H1 (cell line): ENCODE measurements around the gene SF3B1. TPM values are rescaled to one million over a fixed set of nuclear protein-coding genes. Genes with fewer than 3 reads are reported as not detected.

Experiments
- NANOG ChIP-seq: IDR thresholded peaks from 2 replicates; pipeline ENCODE4 v1.6.1; 2011; ENCODE audit warnings: low read length, low read depth, mild to moderate bottlenecking, inconsistent platforms; ENCODE audit not compliant: insufficient read depth, poor library complexity, severe bottlenecking
- RAD21 ChIP-seq, 2 experiments: IDR thresholded peaks in 1 of 2; conservative IDR thresholded peaks in 1 of 2; 2 replicates each; pipeline ENCODE4 v1.6.1; 2011; ENCODE audit warnings: low read depth in 2 of 2, low read length in 2 of 2, improper control_type of control experiment in 1 of 2, inconsistent platforms in 1 of 2, mild to moderate bottlenecking in 1 of 2, moderate library complexity in 1 of 2
- polyA plus RNA-seq, 7 experiments: library from polyadenylated mRNA; depleted of rRNA in 3 of 7; stranded (reverse) in 5 of 7; unstranded in 2 of 7; fragments of >200 nt in 5 of 7; fragments of 200-250 nt in 2 of 7; gene quantifications; 1 replicate in 5 of 7; 2 replicates in 1 of 7; 4 replicates in 1 of 7; pipeline versions ENCODE4 v1.2.1 to v1.2.3, GENCODE V29; 2011 to 2013; ENCODE audit warnings: missing spikeins in 2 of 7, mixed read lengths in 2 of 7
- total RNA-seq: library from RNA; stranded (reverse); fragmentation: NEBNext Ultra II Directional; extraction: Animal tissue kit (Norgen Biotek cat#: 25700); gene quantifications from 2 replicates; pipeline ENCODE4 v1.2.1, GENCODE V29; 2021

SF3B1 gene
- total and polyA plus RNA-seq, 2 of the 8 experiments (the other 6 are each of a cell fraction or from before 2014, with no cell fraction given), result 320 to 403 TPM

- TF ChIP-seq RAD21 (IDR thresholded peaks at IDR 0.05 in 1 of 2, conservative IDR thresholded peaks at IDR 0.05 in 1 of 2; ENCODE audit: low read depth in 2 of 2, low read length in 2 of 2) (no peak), NANOG (no peak)
These were observed 48.6 kb downstream of the SF3B1 start (continued) for GRCh38 chr2:197386242-197386641.
